ENCODE data around the gene TMEM145.

DNA sequence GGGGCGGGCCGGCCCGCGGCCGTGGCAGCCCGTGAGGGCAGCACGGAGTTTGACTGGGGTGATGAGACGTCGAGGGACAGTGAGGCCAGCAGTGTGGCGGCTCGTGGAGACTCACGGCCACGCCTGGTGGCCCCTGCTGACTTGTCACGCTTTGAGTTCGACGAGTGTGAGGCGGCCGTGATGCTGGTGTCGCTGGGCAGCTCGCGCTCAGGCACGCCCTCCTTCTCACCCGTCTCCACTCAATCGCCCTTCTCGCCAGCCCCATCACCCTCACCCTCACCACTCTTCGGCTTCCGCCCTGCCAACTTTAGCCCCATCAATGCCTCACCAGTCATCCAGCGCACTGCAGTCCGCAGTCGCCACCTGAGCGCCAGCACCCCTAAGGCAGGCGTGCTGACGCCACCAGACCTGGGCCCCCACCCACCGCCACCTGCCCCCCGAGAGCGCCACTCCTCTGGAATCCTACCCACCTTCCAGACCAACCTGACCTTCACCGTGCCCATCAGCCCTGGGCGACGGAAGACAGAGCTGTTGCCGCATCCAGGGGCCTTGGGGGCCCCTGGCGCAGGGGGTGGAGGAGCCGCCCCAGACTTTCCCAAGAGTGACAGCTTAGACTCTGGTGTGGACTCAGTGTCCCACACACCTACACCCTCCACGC, 39.6 kb upstream of the TMEM145 start:
- TF ChIP-seq, protein P1, sequence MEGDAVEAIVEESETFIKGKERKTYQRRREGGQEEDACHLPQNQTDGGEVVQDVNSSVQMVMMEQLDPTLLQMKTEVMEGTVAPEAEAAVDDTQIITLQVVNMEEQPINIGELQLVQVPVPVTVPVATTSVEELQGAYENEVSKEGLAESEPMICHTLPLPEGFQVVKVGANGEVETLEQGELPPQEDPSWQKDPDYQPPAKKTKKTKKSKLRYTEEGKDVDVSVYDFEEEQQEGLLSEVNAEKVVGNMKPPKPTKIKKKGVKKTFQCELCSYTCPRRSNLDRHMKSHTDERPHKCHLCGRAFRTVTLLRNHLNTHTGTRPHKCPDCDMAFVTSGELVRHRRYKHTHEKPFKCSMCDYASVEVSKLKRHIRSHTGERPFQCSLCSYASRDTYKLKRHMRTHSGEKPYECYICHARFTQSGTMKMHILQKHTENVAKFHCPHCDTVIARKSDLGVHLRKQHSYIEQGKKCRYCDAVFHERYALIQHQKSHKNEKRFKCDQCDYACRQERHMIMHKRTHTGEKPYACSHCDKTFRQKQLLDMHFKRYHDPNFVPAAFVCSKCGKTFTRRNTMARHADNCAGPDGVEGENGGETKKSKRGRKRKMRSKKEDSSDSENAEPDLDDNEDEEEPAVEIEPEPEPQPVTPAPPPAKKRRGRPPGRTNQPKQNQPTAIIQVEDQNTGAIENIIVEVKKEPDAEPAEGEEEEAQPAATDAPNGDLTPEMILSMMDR (IDR thresholded peaks at IDR 0.05; ENCODE audit: low read length): no peak
- no peak for TF ChIP-seq EZH2 (IDR thresholded peaks at IDR 0.05; ENCODE audit: borderline replicate concordance, low read length)

Data from OCI-LY1 (cell line).